Liver (tissue), 9 donors: ENCODE measurements around the gene IKZF1. TPM values are rescaled to one million over a fixed set of nuclear protein-coding genes. Genes with fewer than 3 reads are reported as not detected.

Experiments used
- DNase-seq: peaks from one replicate; pipeline ENCODE4 v3.0.0-alpha.2; 2017; ENCODE audit warnings: low spot score
- H3K27ac ChIP-seq, 2 donors: one replicate each; pipeline ENCODE4 v1.7.0; 2013; ENCODE audit warnings: inconsistent platforms in 2 of 2, low read length in 2 of 2, control low read depth in 1 of 2, low read depth in 1 of 2, mild to moderate bottlenecking in 1 of 2
- H3K27me3 ChIP-seq, 4 donors: one replicate each; pipeline versions ENCODE4 v1.6.1 to v1.7.0; 2013; ENCODE audit warnings: low read length in 3 of 4, inconsistent platforms in 1 of 4, mild to moderate bottlenecking in 1 of 4, moderate library complexity in 1 of 4; ENCODE audit not compliant: control insufficient read depth in 4 of 4, insufficient read depth in 4 of 4
- H3K36me3 ChIP-seq, 4 donors: one replicate each; pipeline versions ENCODE4 v1.6.1 to v1.7.0; 2013; ENCODE audit warnings: low read length in 3 of 4, mild to moderate bottlenecking in 3 of 4, low read depth in 1 of 4, moderate library complexity in 1 of 4; ENCODE audit not compliant: control insufficient read depth in 4 of 4, insufficient read depth in 3 of 4
- H3K4me1 ChIP-seq, 4 donors: one replicate each; pipeline versions ENCODE4 v1.6.1 to v1.7.0; 2013; ENCODE audit warnings: low read length in 3 of 4, mild to moderate bottlenecking in 3 of 4, moderate library complexity in 1 of 4; ENCODE audit not compliant: control insufficient read depth in 4 of 4, insufficient read depth in 4 of 4
- H3K4me3 ChIP-seq, 3 donors: one replicate each; pipeline versions ENCODE4 v1.6.1 to v1.7.0; 2013; ENCODE audit warnings: low read length in 3 of 3, control low read depth in 1 of 3, low read depth in 1 of 3, mild to moderate bottlenecking in 1 of 3
- H3K9ac ChIP-seq, 2 donors: one replicate each; pipeline ENCODE4 v1.7.0; 2013; ENCODE audit warnings: low read length in 2 of 2, mild to moderate bottlenecking in 2 of 2, moderate library complexity in 2 of 2, control low read depth in 1 of 2, low read depth in 1 of 2
- H3K9me3 ChIP-seq, 4 donors: one replicate each; pipeline versions ENCODE4 v1.6.1 to v1.7.0; 2013; ENCODE audit warnings: low read length in 3 of 4; ENCODE audit not compliant: control insufficient read depth in 4 of 4
- EGR1 ChIP-seq, 2 donors: IDR thresholded peaks; 2 replicates each; pipeline ENCODE4 v1.6.1; 2016 to 2018; ENCODE audit warnings: antibody characterized with exemption in 2 of 2, low read depth in 2 of 2
- FOXA1 ChIP-seq: IDR thresholded peaks from 2 replicates; pipeline ENCODE4 v1.6.1; 2016; ENCODE audit warnings: antibody characterized with exemption
- FOXA2 ChIP-seq: IDR thresholded peaks from 2 replicates; pipeline ENCODE4 v1.6.1; 2016; ENCODE audit warnings: antibody characterized with exemption
- GABPA ChIP-seq, 2 donors: IDR thresholded peaks in 1 of 2; conservative IDR thresholded peaks in 1 of 2; 2 replicates each; pipeline ENCODE4 v1.6.1; 2016; ENCODE audit warnings: antibody characterized with exemption in 2 of 2, mild to moderate bottlenecking in 1 of 2, moderate library complexity in 1 of 2
- HNF4A ChIP-seq, 2 donors: conservative IDR thresholded peaks; 2 replicates each; pipeline ENCODE4 v1.6.1; 2016; ENCODE audit warnings: antibody characterized with exemption in 2 of 2, mild to moderate bottlenecking in 2 of 2
- HNF4G ChIP-seq: IDR thresholded peaks from 2 replicates; pipeline ENCODE4 v1.6.1; 2016; ENCODE audit warnings: antibody characterized with exemption
- JUND ChIP-seq, 2 donors: IDR thresholded peaks; 2 replicates each; pipeline ENCODE4 v1.6.1; 2016; ENCODE audit warnings: antibody characterized with exemption in 2 of 2
- NR2F2 ChIP-seq: IDR thresholded peaks from 2 replicates; pipeline ENCODE4 v1.6.1; 2016; ENCODE audit warnings: antibody characterized with exemption
- RXRA ChIP-seq, 2 donors: IDR thresholded peaks; 2 replicates each; pipeline ENCODE4 v1.6.1; 2017 to 2018; ENCODE audit warnings: antibody characterized with exemption in 2 of 2, mild to moderate bottlenecking in 1 of 2
- SP1 ChIP-seq: IDR thresholded peaks from 2 replicates; pipeline ENCODE4 v1.6.1; 2018; ENCODE audit warnings: antibody characterized with exemption, mild to moderate bottlenecking
- WGBS: extraction: QIAGEN DNeasy Blood & Tissue Kit; methylation state at CpG from one replicate; pipeline ENCODE4 v1.1.7; 2013; 5-methylcytosine and 5-hydroxymethylcytosine counted together
- polyA plus RNA-seq, 2 donors: library from polyadenylated mRNA; stranded (reverse) in 1 of 2; unstranded in 1 of 2; fragments of 200-250 nt in 1 of 2; fragments of >200 nt in 1 of 2; fragmentation: Nextera tagmentation in 1 of 2; extraction: Ambion mirVana in 1 of 2; gene quantifications; one replicate each; pipeline versions ENCODE4 v1.2.1 to v1.2.3, GENCODE V29; 2013 to 2015
- total RNA-seq, 2 donors: library from RNA; depleted of rRNA; stranded (reverse); fragments of >200 nt; gene quantifications; one replicate each; pipeline ENCODE4 v1.2.3, GENCODE V29; 2014
- TF ChIP-seq, protein P1 (sequence below): IDR thresholded peaks from 2 replicates; pipeline ENCODE4 v1.6.1; 2016; ENCODE audit warnings: antibody characterized with exemption, mild to moderate bottlenecking
- TF ChIP-seq, protein P2 (sequence below): fragments of 150-350 bp; IDR thresholded peaks from 2 replicates; pipeline ENCODE4 v1.5.1; 2017; ENCODE audit warnings: improper control_type of control experiment, low read depth, low read length; ENCODE audit not compliant: missing input control
- TF ChIP-seq, protein P3 (sequence below): IDR thresholded peaks from 2 replicates; pipeline ENCODE4 v1.6.1; 2016; ENCODE audit warnings: antibody characterized with exemption
- donor health status: healthy.
- donor health status: healthy.
- donor health status: healthy.
- donor health status: healthy.
- donor health status: healthy.

IKZF1 gene
- total and polyA plus RNA-seq, 4 donors: 1.6 to 43.5 (median 6.2) TPM

DNA sequence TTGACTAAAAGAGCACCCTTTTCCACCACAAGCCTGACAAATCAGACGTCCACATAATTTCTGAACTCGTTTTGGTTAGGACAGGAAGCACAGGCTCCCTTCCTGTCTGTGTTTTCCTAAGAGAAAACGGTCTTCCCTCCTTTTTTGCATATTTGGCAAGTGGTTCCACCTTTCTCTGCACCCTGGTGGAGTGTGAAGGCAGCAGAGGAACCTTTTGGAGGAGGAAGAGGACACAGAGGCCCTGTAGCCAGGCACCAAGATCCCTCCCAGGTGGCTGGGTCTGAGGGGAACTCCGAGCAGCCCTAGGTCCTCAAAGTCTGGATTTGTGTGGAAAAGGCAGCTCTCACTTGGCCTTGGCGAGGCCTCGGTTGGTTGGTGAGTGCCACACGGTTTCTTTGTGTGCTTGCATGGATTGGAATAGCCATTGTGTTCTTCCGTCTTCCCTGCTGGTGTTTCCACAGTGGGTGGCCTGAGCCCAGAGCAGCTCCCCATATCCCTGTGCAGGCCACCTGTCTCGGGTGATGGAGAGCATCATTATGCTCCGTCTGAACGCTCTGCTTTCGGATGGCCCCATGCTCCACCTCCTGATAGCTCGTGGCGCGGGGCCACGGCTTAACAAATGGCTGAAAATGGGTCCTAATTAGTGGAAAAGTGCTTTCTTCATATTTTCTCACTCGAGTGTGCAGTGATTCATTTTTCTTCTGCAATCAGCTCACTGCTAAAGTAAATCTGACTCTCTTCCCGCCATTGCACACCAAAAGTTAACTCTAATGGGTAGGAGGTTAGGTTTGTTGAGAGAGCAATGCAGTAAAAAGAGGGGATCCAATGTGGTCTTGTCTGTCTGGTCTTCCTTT, 4.2 kb downstream of the IKZF1 start:
- Histone ChIP-seq H3K9me3 (no peaks in the 10 kb centered on the region), H3K4me3 (no peak overlapping the region), H3K27ac (peak overlapping the region; percentile 4 to 44), H3K27me3 (peaks cover 0 to 14% (median 7%) of the 10 kb centered on the region in 4 donors), H3K36me3 (no peaks in the 10 kb centered on the region), H3K4me1 (peaks cover 3 to 11% (median 7%) of the 10 kb centered on the region in 4 donors), H3K9ac (no peak overlapping the region)
- 64% methylated on average over 18 of the region's 18 CpGs for WGBS
- no peak for DNase-seq
- TF ChIP-seq, protein P1, sequence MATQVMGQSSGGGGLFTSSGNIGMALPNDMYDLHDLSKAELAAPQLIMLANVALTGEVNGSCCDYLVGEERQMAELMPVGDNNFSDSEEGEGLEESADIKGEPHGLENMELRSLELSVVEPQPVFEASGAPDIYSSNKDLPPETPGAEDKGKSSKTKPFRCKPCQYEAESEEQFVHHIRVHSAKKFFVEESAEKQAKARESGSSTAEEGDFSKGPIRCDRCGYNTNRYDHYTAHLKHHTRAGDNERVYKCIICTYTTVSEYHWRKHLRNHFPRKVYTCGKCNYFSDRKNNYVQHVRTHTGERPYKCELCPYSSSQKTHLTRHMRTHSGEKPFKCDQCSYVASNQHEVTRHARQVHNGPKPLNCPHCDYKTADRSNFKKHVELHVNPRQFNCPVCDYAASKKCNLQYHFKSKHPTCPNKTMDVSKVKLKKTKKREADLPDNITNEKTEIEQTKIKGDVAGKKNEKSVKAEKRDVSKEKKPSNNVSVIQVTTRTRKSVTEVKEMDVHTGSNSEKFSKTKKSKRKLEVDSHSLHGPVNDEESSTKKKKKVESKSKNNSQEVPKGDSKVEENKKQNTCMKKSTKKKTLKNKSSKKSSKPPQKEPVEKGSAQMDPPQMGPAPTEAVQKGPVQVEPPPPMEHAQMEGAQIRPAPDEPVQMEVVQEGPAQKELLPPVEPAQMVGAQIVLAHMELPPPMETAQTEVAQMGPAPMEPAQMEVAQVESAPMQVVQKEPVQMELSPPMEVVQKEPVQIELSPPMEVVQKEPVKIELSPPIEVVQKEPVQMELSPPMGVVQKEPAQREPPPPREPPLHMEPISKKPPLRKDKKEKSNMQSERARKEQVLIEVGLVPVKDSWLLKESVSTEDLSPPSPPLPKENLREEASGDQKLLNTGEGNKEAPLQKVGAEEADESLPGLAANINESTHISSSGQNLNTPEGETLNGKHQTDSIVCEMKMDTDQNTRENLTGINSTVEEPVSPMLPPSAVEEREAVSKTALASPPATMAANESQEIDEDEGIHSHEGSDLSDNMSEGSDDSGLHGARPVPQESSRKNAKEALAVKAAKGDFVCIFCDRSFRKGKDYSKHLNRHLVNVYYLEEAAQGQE: no peak
- TF ChIP-seq EGR1 (IDR thresholded peaks at IDR 0.05; ENCODE audit: low read depth in 2 of 2) (no peak), HNF4A (conservative IDR thresholded peaks at IDR 0.05) (no peak), FOXA2 (no peak)
- TF ChIP-seq, protein P2, sequence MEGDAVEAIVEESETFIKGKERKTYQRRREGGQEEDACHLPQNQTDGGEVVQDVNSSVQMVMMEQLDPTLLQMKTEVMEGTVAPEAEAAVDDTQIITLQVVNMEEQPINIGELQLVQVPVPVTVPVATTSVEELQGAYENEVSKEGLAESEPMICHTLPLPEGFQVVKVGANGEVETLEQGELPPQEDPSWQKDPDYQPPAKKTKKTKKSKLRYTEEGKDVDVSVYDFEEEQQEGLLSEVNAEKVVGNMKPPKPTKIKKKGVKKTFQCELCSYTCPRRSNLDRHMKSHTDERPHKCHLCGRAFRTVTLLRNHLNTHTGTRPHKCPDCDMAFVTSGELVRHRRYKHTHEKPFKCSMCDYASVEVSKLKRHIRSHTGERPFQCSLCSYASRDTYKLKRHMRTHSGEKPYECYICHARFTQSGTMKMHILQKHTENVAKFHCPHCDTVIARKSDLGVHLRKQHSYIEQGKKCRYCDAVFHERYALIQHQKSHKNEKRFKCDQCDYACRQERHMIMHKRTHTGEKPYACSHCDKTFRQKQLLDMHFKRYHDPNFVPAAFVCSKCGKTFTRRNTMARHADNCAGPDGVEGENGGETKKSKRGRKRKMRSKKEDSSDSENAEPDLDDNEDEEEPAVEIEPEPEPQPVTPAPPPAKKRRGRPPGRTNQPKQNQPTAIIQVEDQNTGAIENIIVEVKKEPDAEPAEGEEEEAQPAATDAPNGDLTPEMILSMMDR: no peak

DNA sequence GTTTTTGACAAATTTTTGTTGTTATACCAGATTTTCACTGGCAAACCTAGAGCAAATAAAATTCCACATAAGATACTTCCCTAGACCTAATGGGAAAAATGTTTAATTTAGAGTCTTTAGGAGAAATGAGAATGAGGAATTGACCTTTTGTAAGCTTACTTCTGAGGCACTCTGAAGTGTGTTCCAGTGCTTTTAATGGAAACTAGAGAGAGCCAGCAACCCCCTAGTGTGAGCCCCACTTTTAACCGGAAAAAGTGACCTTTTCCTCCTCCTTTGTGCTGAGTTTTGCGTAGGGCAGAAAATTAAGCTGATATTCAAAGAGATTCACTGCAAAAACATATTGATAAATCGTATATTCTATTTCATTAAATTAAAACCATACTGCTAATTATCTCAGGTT, 5.2 kb downstream of the IKZF1 start:
- TF ChIP-seq, protein P3, sequence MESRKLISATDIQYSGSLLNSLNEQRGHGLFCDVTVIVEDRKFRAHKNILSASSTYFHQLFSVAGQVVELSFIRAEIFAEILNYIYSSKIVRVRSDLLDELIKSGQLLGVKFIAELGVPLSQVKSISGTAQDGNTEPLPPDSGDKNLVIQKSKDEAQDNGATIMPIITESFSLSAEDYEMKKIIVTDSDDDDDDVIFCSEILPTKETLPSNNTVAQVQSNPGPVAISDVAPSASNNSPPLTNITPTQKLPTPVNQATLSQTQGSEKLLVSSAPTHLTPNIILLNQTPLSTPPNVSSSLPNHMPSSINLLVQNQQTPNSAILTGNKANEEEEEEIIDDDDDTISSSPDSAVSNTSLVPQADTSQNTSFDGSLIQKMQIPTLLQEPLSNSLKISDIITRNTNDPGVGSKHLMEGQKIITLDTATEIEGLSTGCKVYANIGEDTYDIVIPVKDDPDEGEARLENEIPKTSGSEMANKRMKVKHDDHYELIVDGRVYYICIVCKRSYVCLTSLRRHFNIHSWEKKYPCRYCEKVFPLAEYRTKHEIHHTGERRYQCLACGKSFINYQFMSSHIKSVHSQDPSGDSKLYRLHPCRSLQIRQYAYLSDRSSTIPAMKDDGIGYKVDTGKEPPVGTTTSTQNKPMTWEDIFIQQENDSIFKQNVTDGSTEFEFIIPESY: no peak
- TF ChIP-seq NR2F2: no peak
- no peak for TF ChIP-seq SP1
- TF ChIP-seq EGR1 (IDR thresholded peaks at IDR 0.05; ENCODE audit: low read depth in 2 of 2): no peak
- TF ChIP-seq, protein P1: no peak
- TF ChIP-seq, protein P2: no peak
- TF ChIP-seq GABPA (IDR thresholded peaks at IDR 0.05 in 1 of 2, conservative IDR thresholded peaks at IDR 0.05 in 1 of 2): no peak
- no peak for TF ChIP-seq JUND (IDR thresholded peaks at IDR 0.05)
- TF ChIP-seq HNF4G: no peak
- TF ChIP-seq RXRA (IDR thresholded peaks at IDR 0.05): no peak
- TF ChIP-seq FOXA1: no peak
- no peak for TF ChIP-seq HNF4A (conservative IDR thresholded peaks at IDR 0.05)
- TF ChIP-seq FOXA2: no peak
- H3K27ac ChIP-seq: no peak overlapping the region
- no peaks in the 10 kb centered on the region for H3K9me3 ChIP-seq
- H3K4me3 ChIP-seq: no peak overlapping the region
- H3K9ac ChIP-seq: no peak overlapping the region
- H3K36me3 ChIP-seq: no peaks in the 10 kb centered on the region
- H3K4me1 ChIP-seq: peaks cover under 1 to 3% (median 1%) of the 10 kb centered on the region in 4 donors
- no peak for DNase-seq
- peaks cover 0 to 11% (median 6%) of the 10 kb centered on the region in 4 donors for H3K27me3 ChIP-seq
- 59% methylated on average over 3 of the region's 3 CpGs for WGBS
